ENCODE measurements around the gene PCYT1A.
A peak's percentile ranks its signal among the peaks of the same experiment; 100 is the strongest.
"Not testable (repeated sequence)": the region's sequence is repeated elsewhere in the genome, so short reads cannot be mapped to it uniquely, and the experiment has no call there.

Gene PCYT1A

GRCh38 chr3:196287440-196288140, at the start of gene PCYT1A:
TSS of gene PCYT1A (minus strand) at chr3:196287726. CDS start at chr3:196270531, 17,195 bp downstream.
- peak; percentile 80 to 83 for DNase-seq (ENCODE audit: low read depth in 2 of 2)

GRCh38 chr3:196336319-196337145, 49.0 kb upstream of the PCYT1A start:
- DNase-seq (ENCODE audit: low read depth in 2 of 2) = no peak

- no peak for DNase-seq (ENCODE audit: low read depth in 2 of 2)
These were observed 48.0 kb upstream of the PCYT1A start for GRCh38 chr3:196335503-196335948.

- DNase-seq (ENCODE audit: low read depth in 2 of 2) = no peak
These were observed 47.5 kb upstream of the PCYT1A start for GRCh38 chr3:196334982-196335381.

GRCh38 chr3:196332168-196332567, 44.6 kb upstream of the PCYT1A start:
- no peak for DNase-seq (ENCODE audit: low read depth in 2 of 2)

- no peak for DNase-seq (ENCODE audit: low read depth in 2 of 2)
These were observed 39.9 kb upstream of the PCYT1A start for GRCh38 chr3:196327405-196327804.

GRCh38 chr3:196326936-196327335, 39.4 kb upstream of the PCYT1A start:
- no peak for DNase-seq (ENCODE audit: low read depth in 2 of 2)

GRCh38 chr3:196323691-196324090, 36.2 kb upstream of the PCYT1A start:
- peak in 1 of 2 experiments; percentile 9 for DNase-seq (ENCODE audit: low read depth in 2 of 2)

- DNase-seq (ENCODE audit: low read depth in 2 of 2) = no peak
These were observed 35.5 kb upstream of the PCYT1A start for GRCh38 chr3:196323016-196323415.

GRCh38 chr3:196321162-196321561, 33.6 kb upstream of the PCYT1A start:
- no peak for DNase-seq (ENCODE audit: low read depth in 2 of 2)

GRCh38 chr3:196320137-196320536, 32.6 kb upstream of the PCYT1A start:
- no peak for DNase-seq (ENCODE audit: low read depth in 2 of 2)

GRCh38 chr3:196317687-196318467, 30.4 kb upstream of the PCYT1A start, which contains the start of gene DYNLT2B:
TSS of gene DYNLT2B (minus strand) at chr3:196318240. CDS start at chr3:196318152, 88 bp downstream.
- DNase-seq (ENCODE audit: low read depth in 2 of 2) = peak; percentile 68 to 73

GRCh38 chr3:196316799-196317686, 29.5 kb upstream of the PCYT1A start:
- not testable (repeated sequence) for DNase-seq (ENCODE audit: low read depth in 2 of 2)

GRCh38 chr3:196315821-196316220, 28.3 kb upstream of the PCYT1A start:
- no peak for DNase-seq (ENCODE audit: low read depth in 2 of 2)

- DNase-seq (ENCODE audit: low read depth in 2 of 2) = no peak
These were observed 27.1 kb upstream of the PCYT1A start for GRCh38 chr3:196314597-196314996.

- not testable (repeated sequence) for DNase-seq (ENCODE audit: low read depth in 2 of 2)
These were observed 26.6 kb upstream of the PCYT1A start for GRCh38 chr3:196314086-196314485.

GRCh38 chr3:196302960-196303359, 15.4 kb upstream of the PCYT1A start:
- not testable (repeated sequence) for DNase-seq (ENCODE audit: low read depth in 2 of 2)

GRCh38 chr3:196302551-196302950, 15.0 kb upstream of the PCYT1A start:
- not testable (repeated sequence) for DNase-seq (ENCODE audit: low read depth in 2 of 2)

GRCh38 chr3:196298521-196298920, 11.0 kb upstream of the PCYT1A start:
- no peak for DNase-seq (ENCODE audit: low read depth in 2 of 2)

GRCh38 chr3:196292286-196292923, 4.9 kb upstream of the PCYT1A start:
- no peak for DNase-seq (ENCODE audit: low read depth in 2 of 2)

GRCh38 chr3:196288141-196288460, 575 bp upstream of the PCYT1A start:
- DNase-seq (ENCODE audit: low read depth in 2 of 2) = peak in 1 of 2 experiments; percentile 8
